HCT116 (cell line): ENCODE measurements around the gene UCN. TPM values are rescaled to one million over a fixed set of nuclear protein-coding genes. Genes with fewer than 3 reads are reported as not detected.

Experiments
- ATAC-seq: fragments of 200-7000 bp; cut with Tn5 transposase; 2 replicates; pipeline ENCODE4 v1.9.1; 2020; ENCODE audit warnings: mild to moderate bottlenecking, moderate library complexity
- BruUV-seq: library from RNA; stranded (reverse); fragments of 400-500 nt; replicated peaks from 2 replicates; lab custom pipeline; 2021; lab: Mats Ljungman, UMichigan
- CTCF ChIA-PET: fragments of 300-600 bp; sonication (Branson Sonifier 250); formaldehyde crosslinking; loops from one replicate; lab custom pipeline; 2021; ENCODE audit warnings: antibody characterized with exemption; lab: Charles Lee
- POLR2A ChIA-PET: fragments of 300-600, 350-600 bp; sonication (Branson Sonifier 250); formaldehyde crosslinking; loops from one replicate; lab custom pipeline; 2021; ENCODE audit warnings: antibody characterized with exemption; lab: Charles Lee
- RAD21 ChIA-PET, 2 experiments: fragments of 300-600 bp; sonication (Branson Sonifier 250); formaldehyde crosslinking; loops; one replicate each; lab custom pipeline; 2023; ENCODE audit warnings: low total read pairs in 2 of 2; ENCODE audit not compliant: uncharacterized antibody in 2 of 2, unreplicated experiment in 2 of 2, low non-redundant PET in 1 of 2; lab: Charles Lee
- DNase-seq: peaks from one replicate; pipeline ENCODE4 v3.0.0-alpha.2; 2010; ENCODE audit warnings: low read depth, low spot score
- H2AFZ ChIP-seq: fragments of 200-600 bp; shearing (Covaris generic), sonication (generic); 2 replicates; pipeline ENCODE4 v1.6.1; 2017; ENCODE audit warnings: low read depth, mixed run types, mixed read lengths, antibody characterized with exemption, low read length; ENCODE audit not compliant: poor library complexity, severe bottlenecking
- H3K27ac ChIP-seq: 2 replicates; pipeline ENCODE4 v1.5.1; 2012; ENCODE audit warnings: low read depth, low read length
- H3K27me3 ChIP-seq: fragments of 200-600 bp; sonication (generic); 2 replicates; pipeline ENCODE4 v1.6.1; 2016; ENCODE audit warnings: mixed run types, low read length, mixed read lengths; ENCODE audit not compliant: insufficient read depth
- H3K36me3 ChIP-seq, 2 experiments: fragments of 200-500 bp in 1 of 2; fragments of 200-600 bp in 1 of 2; sonication (Bioruptor generic) in 1 of 2; sonication (generic) in 1 of 2; 2 replicates each; pipeline versions ENCODE4 v1.5.1 to v1.6.1; 2014 to 2016; ENCODE audit warnings: low read length in 2 of 2, inconsistent platforms in 1 of 2, mixed read lengths in 1 of 2, mixed run types in 1 of 2; ENCODE audit not compliant: insufficient read depth in 2 of 2, control insufficient read depth in 1 of 2
- H3K4me1 ChIP-seq, 2 experiments: fragments of 200-600 bp in 1 of 2; sonication (generic) in 1 of 2; 2 replicates each; pipeline versions ENCODE4 v1.5.1 to v1.6.1; 2012 to 2017; ENCODE audit warnings: low read length in 2 of 2, inconsistent platforms in 1 of 2, mild to moderate bottlenecking in 1 of 2, mixed read lengths in 1 of 2, mixed run types in 1 of 2, moderate library complexity in 1 of 2; ENCODE audit not compliant: insufficient read depth in 2 of 2, control insufficient read depth in 1 of 2
- H3K4me2 ChIP-seq: fragments of 200-600 bp; sonication (generic); 2 replicates; pipeline ENCODE4 v1.6.1; 2017; ENCODE audit warnings: mixed run types, low read length, mixed read lengths
- H3K4me3 ChIP-seq, 2 experiments: fragments of 200-600 bp in 1 of 2; sonication (generic) in 1 of 2; replicated peaks in 1 of 2; 2 replicates each; pipeline ENCODE4 v1.5.1; 2011 to 2016; ENCODE audit warnings: low read length in 2 of 2, control low read depth in 1 of 2, low read depth in 1 of 2, mild to moderate bottlenecking in 1 of 2, mixed read lengths in 1 of 2, mixed run types in 1 of 2
- H3K79me2 ChIP-seq: fragments of 200-600 bp; sonication (generic); 2 replicates; pipeline ENCODE4 v1.6.1; 2017; ENCODE audit warnings: mild to moderate bottlenecking, mixed run types, low read length, moderate library complexity, mixed read lengths; ENCODE audit not compliant: insufficient read depth
- H3K9ac ChIP-seq: fragments of 200-600 bp; sonication (generic); 2 replicates; pipeline ENCODE4 v1.6.1; 2016; ENCODE audit warnings: low read length, mixed read lengths
- H3K9me2 ChIP-seq: fragments of 200-600 bp; sonication (generic), shearing (Covaris generic); 2 replicates; pipeline ENCODE4 v1.6.1; 2017; ENCODE audit warnings: mixed run types, mild to moderate bottlenecking, moderate library complexity; ENCODE audit not compliant: insufficient read depth
- H3K9me3 ChIP-seq, 2 experiments: fragments of 200-500 bp in 1 of 2; fragments of 200-600 bp in 1 of 2; sonication (Bioruptor generic) in 1 of 2; sonication (generic) in 1 of 2; 2 replicates each; pipeline ENCODE4 v1.6.1; 2014 to 2017; ENCODE audit warnings: low read length in 2 of 2, mixed read lengths in 2 of 2, inconsistent platforms in 1 of 2, low read depth in 1 of 2, mild to moderate bottlenecking in 1 of 2, mixed run types in 1 of 2, moderate library complexity in 1 of 2; ENCODE audit not compliant: control insufficient read depth in 1 of 2, insufficient read depth in 1 of 2
- H4K20me1 ChIP-seq: fragments of 200-600 bp; sonication (generic), shearing (Covaris generic); 2 replicates; pipeline ENCODE4 v1.6.1; 2017; ENCODE audit warnings: mixed run types, mild to moderate bottlenecking, moderate library complexity; ENCODE audit not compliant: insufficient read depth
- CTCF ChIP-seq, 3 experiments: fragments of 200-600 bp in 1 of 3; sonication (generic) in 1 of 3; IDR thresholded peaks in 2 of 3; conservative IDR thresholded peaks in 1 of 3; 2 replicates each; pipeline ENCODE4 v1.5.1; 2012 to 2017; ENCODE audit warnings: low read depth in 2 of 3, low read length in 2 of 3, antibody characterized with exemption in 1 of 3, borderline replicate concordance in 1 of 3, control low read depth in 1 of 3, mild to moderate bottlenecking in 1 of 3, mixed read lengths in 1 of 3, mixed run types in 1 of 3, moderate library complexity in 1 of 3; ENCODE audit not compliant: insufficient read depth in 1 of 3
- JUND ChIP-seq: IDR thresholded peaks from 2 replicates; pipeline ENCODE4 v1.6.1; 2012
- RAD21 ChIP-seq: IDR thresholded peaks from 2 replicates; pipeline ENCODE4 v1.6.1; 2012; ENCODE audit warnings: low read depth, mild to moderate bottlenecking
- SIN3A ChIP-seq: IDR thresholded peaks from 2 replicates; pipeline ENCODE4 v1.6.1; 2012; ENCODE audit warnings: low read depth
- ZNF274 ChIP-seq: fragments of 200-500 bp; sonication (Bioruptor generic); IDR thresholded peaks from 2 replicates; pipeline ENCODE4 v1.6.1; 2014; ENCODE audit warnings: mild to moderate bottlenecking, low read depth, low read length, inconsistent platforms
- intact Hi-C: fragments of 100-400 bp; cut with micrococcal nuclease; formaldehyde crosslinking; loops from 2 replicates; pipeline ENCODE4 v1.10.0; 2022
- total RNA-seq: library from RNA; stranded (reverse); gene quantifications from one replicate; pipeline ENCODE4 v1.2.1, GENCODE V29; 2021; ENCODE audit not compliant: unreplicated experiment

UCN gene
- total RNA-seq, 1 experiment from 2014 or later, result 8.0 TPM

- no peak for TF ChIP-seq CTCF (IDR thresholded peaks at IDR 0.05 in 2 of 3, conservative IDR thresholded peaks at IDR 0.05 in 1 of 3; ENCODE audit: borderline replicate concordance in 1 of 3, insufficient read depth in 1 of 3, low read depth in 2 of 3, low read length in 2 of 3)
- TF ChIP-seq RAD21, result no peak
- TF ChIP-seq JUND, result no peak
These were observed 23.2 kb downstream of the UCN start (continued) for GRCh38 chr2:27284996-27285395.

DNA sequence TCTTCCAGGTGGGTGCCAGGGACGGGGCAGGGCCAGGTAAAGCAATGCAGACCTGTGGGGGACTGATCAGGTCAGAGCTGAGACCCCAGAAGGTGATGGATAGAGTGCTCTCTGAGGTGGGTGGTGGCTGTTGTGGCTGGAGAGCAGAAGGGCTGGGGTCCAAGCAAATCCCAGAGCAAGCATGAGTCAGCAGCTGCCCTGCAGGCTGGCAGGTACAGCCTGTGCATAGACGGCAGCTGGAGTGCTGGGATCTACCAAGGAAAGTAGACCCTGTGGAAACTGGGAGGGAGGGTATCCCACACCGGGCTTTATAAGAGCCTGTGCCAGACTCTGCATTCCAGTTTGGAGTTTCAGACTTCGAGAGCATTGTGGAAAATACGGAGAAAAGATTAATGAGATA lies 25.4 kb downstream of the UCN start:
- no peaks in the 10 kb centered on the region for H3K9me3 ChIP-seq
- no peak overlapping the region for H3K9ac ChIP-seq
- ATAC-seq, result no peak; the same call in 1 of the 2 replicates
- TF ChIP-seq ZNF274, result no peak
- no peak for TF ChIP-seq SIN3A
- ChIA-PET CTCF (interaction anchor here (1.2 to 5.6 kb wide), 3 partner anchors 10 to 183 kb away, joined by 3 to 50 read pairs (median 12); no protein-coding TSS in a partner anchor), RAD21 (no interaction called here), POLR2A (interaction anchor here (2.3 kb wide), 1 partner anchor 10 kb away, joined by 8 read pairs; no protein-coding TSS in a partner anchor)
- no peak overlapping the region for H3K27ac ChIP-seq
- no peak overlapping the region for H3K4me3 ChIP-seq
- no peaks in the 10 kb centered on the region for H3K79me2 ChIP-seq
- H3K4me2 ChIP-seq, result peak overlapping the region; percentile 34
- H2AFZ ChIP-seq, result no peak overlapping the region
- intact Hi-C loops, result loop anchor here (5.0 kb wide), 1 partner anchor 316 kb away; no protein-coding TSS in a partner anchor
- H3K9me2 ChIP-seq, result no peaks in the 10 kb centered on the region
- H3K27me3 ChIP-seq, result no peaks in the 10 kb centered on the region
- H4K20me1 ChIP-seq, result no peaks in the 10 kb centered on the region
- H3K4me1 ChIP-seq, result peaks cover 2 to 28% of the 10 kb centered on the region in 2 experiments
- no peaks in the 10 kb centered on the region for H3K36me3 ChIP-seq
- BruUV-seq, result no TSS peak
- DNase-seq, result no peak
